DND-41 (cell line): ENCODE measurements around the gene CD276.

Experiments
- ATAC-seq: fragments of 200-7000 bp; cut with Tn5 transposase; 3 replicates; pipeline ENCODE4 v1.9.1; 2021; ENCODE audit warnings: low read depth; ENCODE audit not compliant: insufficient read depth
- DNase-seq: peaks from one replicate; pipeline ENCODE4 v3.0.0-alpha.2; 2020
- H2AFZ ChIP-seq: 2 replicates; pipeline ENCODE4 v1.6.0; 2012; ENCODE audit warnings: low read depth, low read length
- H3K27ac ChIP-seq: 2 replicates; pipeline ENCODE4 v1.5.1; 2012; ENCODE audit warnings: low read length, inconsistent platforms
- H3K27me3 ChIP-seq: fragments of 200-600 bp; sonication (generic); 2 replicates; pipeline ENCODE4 v1.6.0; 2012; ENCODE audit warnings: low read length, mild to moderate bottlenecking, inconsistent platforms; ENCODE audit not compliant: insufficient read depth, poor library complexity
- H3K36me3 ChIP-seq: 2 replicates; pipeline ENCODE4 v1.5.1; 2012; ENCODE audit warnings: low read length, inconsistent platforms; ENCODE audit not compliant: insufficient read depth
- H3K4me1 ChIP-seq: 2 replicates; pipeline ENCODE4 v1.5.1; 2012; ENCODE audit warnings: mild to moderate bottlenecking, low read length; ENCODE audit not compliant: insufficient read depth
- H3K4me2 ChIP-seq: 2 replicates; pipeline ENCODE4 v1.6.0; 2012; ENCODE audit warnings: mild to moderate bottlenecking, moderate library complexity, low read length, inconsistent platforms; ENCODE audit not compliant: insufficient read depth
- H3K4me3 ChIP-seq, 2 experiments: fragments of 200-600 bp in 1 of 2; shearing (Covaris generic) in 1 of 2; 2 replicates each; pipeline ENCODE4 v1.5.1; 2012 to 2016; ENCODE audit warnings: inconsistent platforms in 2 of 2, low read length in 2 of 2, mild to moderate bottlenecking in 2 of 2, low read depth in 1 of 2, moderate library complexity in 1 of 2
- H3K79me2 ChIP-seq: 2 replicates; pipeline ENCODE4 v1.6.0; 2012; ENCODE audit warnings: low read length, inconsistent platforms; ENCODE audit not compliant: insufficient read depth
- H3K9ac ChIP-seq: 2 replicates; pipeline ENCODE4 v1.6.0; 2012; ENCODE audit warnings: low read depth, mild to moderate bottlenecking, inconsistent platforms, low read length, moderate library complexity
- H3K9me3 ChIP-seq: 2 replicates; pipeline ENCODE4 v1.5.1; 2012; ENCODE audit warnings: low read length, moderate library complexity, mild to moderate bottlenecking, inconsistent platforms; ENCODE audit not compliant: insufficient read depth, severe bottlenecking
- H4K20me1 ChIP-seq: 2 replicates; pipeline ENCODE4 v1.6.0; 2012; ENCODE audit warnings: low read length; ENCODE audit not compliant: insufficient read depth
- CTCF ChIP-seq: IDR thresholded peaks from 2 replicates; pipeline ENCODE4 v1.5.1; 2012; ENCODE audit warnings: borderline replicate concordance, low read length, moderate library complexity, mild to moderate bottlenecking; ENCODE audit not compliant: poor library complexity, severe bottlenecking; ENCODE audit errors: extremely low read depth
- EZH2 ChIP-seq: IDR thresholded peaks from 3 replicates; pipeline ENCODE4 v1.6.1; 2012; ENCODE audit warnings: borderline replicate concordance, low read depth, mild to moderate bottlenecking, moderate library complexity, low read length, inconsistent platforms; ENCODE audit not compliant: severe bottlenecking

The CD276 gene

GRCh38 chr15:73658645-73659044 lies 25.5 kb upstream of the CD276 start:
- ATAC-seq (no peak), DNase-seq (no peak)
- Histone ChIP-seq H3K36me3 (no peaks in the 10 kb centered on the region), H3K4me2 (no peak overlapping the region), H3K27me3 (no peaks in the 10 kb centered on the region), H3K27ac (no peak overlapping the region), H3K9me3 (no peaks in the 10 kb centered on the region), H3K79me2 (no peaks in the 10 kb centered on the region), H2AFZ (no peak overlapping the region), H3K9ac (no peak overlapping the region), H4K20me1 (no peaks in the 10 kb centered on the region), H3K4me3 (no peak overlapping the region), H3K4me1 (no peaks in the 10 kb centered on the region)
- no peak for TF ChIP-seq EZH2
- TF ChIP-seq CTCF = no peak

GRCh38 chr15:73660455-73660854 lies 23.7 kb upstream of the CD276 start:
- Histone ChIP-seq H3K4me1 (no peaks in the 10 kb centered on the region), H3K36me3 (no peaks in the 10 kb centered on the region), H3K27ac (no peak overlapping the region), H3K27me3 (no peaks in the 10 kb centered on the region), H3K9ac (no peak overlapping the region), H4K20me1 (no peaks in the 10 kb centered on the region), H3K4me3 (no peak overlapping the region), H2AFZ (no peak overlapping the region), H3K9me3 (no peaks in the 10 kb centered on the region), H3K79me2 (no peaks in the 10 kb centered on the region), H3K4me2 (no peak overlapping the region)
- DNase-seq = no peak
- TF ChIP-seq CTCF (no peak), EZH2 (no peak)
- ATAC-seq = no peak

DNA sequence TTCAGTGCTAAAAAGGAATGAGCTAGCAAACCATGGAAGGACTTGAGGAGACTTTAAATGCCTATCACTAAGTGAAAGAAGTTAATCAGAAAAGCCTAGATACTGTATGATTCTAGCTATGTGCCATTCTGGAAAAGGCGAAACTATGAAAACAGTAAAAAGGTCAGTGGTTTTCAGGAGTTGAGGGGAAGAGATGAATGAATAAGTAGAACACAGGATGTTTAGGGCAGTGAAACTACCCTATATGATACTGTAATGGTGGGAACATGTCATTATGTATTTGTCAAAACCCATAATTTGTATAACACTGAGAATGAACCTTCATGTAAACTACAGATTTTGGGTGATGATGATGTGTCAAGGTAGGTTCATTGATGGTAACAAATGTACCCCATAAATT lies 9.6 kb upstream of the CD276 start:
- Histone ChIP-seq H2AFZ (no peak overlapping the region), H3K9ac (no peak overlapping the region), H3K4me3 (no peak overlapping the region), H3K27me3 (peaks cover 2% of the 10 kb centered on the region), H3K27ac (no peak overlapping the region), H3K4me1 (no peaks in the 10 kb centered on the region), H3K4me2 (no peak overlapping the region), H3K9me3 (no peaks in the 10 kb centered on the region), H3K36me3 (no peaks in the 10 kb centered on the region), H4K20me1 (no peaks in the 10 kb centered on the region; the same call in 1 of the 2 replicates), H3K79me2 (no peaks in the 10 kb centered on the region)
- no peak for ATAC-seq
- no peak for TF ChIP-seq EZH2
- no peak for TF ChIP-seq CTCF
- DNase-seq = no peak

DNA sequence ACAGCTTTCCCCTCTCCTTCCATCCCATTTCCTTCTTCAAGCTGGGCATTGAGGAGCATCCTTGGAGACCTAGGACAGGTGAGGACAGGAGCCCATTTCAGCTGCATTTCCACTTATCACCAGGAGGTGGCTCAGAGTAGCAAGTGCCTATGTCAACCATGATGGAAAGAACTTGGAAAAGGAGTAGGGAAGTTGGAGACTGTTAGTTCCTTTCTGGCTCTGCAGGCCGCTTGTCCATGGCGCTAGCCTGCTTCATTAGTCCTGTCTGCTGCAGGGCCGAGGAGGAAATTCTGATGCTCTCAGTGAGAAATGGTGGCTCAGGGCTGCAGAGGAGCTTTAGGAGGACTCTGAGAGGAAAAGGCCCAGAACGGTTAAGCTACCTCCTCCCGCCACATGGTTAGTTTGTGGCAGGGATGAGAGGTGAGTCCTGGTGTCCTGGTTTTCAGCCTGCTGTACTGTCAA lies 7.0 kb upstream of the CD276 start:
- no peak overlapping the region for H3K4me3 ChIP-seq
- H4K20me1 ChIP-seq = no peaks in the 10 kb centered on the region; the same call in 1 of the 2 replicates
- ATAC-seq = peak; percentile 48; the same call in 2 of the 3 replicates
- no peak overlapping the region for H2AFZ ChIP-seq
- H3K4me2 ChIP-seq = no peak overlapping the region
- no peaks in the 10 kb centered on the region for H3K79me2 ChIP-seq
- no peaks in the 10 kb centered on the region for H3K9me3 ChIP-seq
- DNase-seq = peak; percentile 46
- no peak overlapping the region for H3K27ac ChIP-seq
- no peak for TF ChIP-seq EZH2
- TF ChIP-seq CTCF = peak; percentile 79
- no peak overlapping the region for H3K9ac ChIP-seq
- H3K4me1 ChIP-seq = no peaks in the 10 kb centered on the region
- H3K27me3 ChIP-seq = peaks cover 2% of the 10 kb centered on the region
- H3K36me3 ChIP-seq = no peaks in the 10 kb centered on the region
